ENCODE data around the gene SLC36A2.

GRCh38 chr5:151293624-151294023, 53.7 kb downstream of the SLC36A2 start:
- TF ChIP-seq CTCF (conservative IDR thresholded peaks at IDR 0.05) (no peak), ZFX (IDR thresholded peaks at IDR 0.05) (no peak)

Data from C4-2B (cell line).